ENCODE measurements around the gene VAV3.

The VAV3 gene

GRCh38 chr1:107555578-107555977 is 409.4 kb downstream of the VAV3 start:
- no peak overlapping the region for H3K9ac ChIP-seq (ENCODE audit: low read length in 2 of 2)
- H3K9me3 ChIP-seq (ENCODE audit: control insufficient read depth in 2 of 2, low read length in 2 of 2) = no peaks in the 10 kb centered on the region
- H3K36me3 ChIP-seq (ENCODE audit: control insufficient read depth in 2 of 2, insufficient read depth in 2 of 2, low read length in 2 of 2) = no peaks in the 10 kb centered on the region
- H3K4me3 ChIP-seq (ENCODE audit: low read length in 2 of 2) = no peak overlapping the region
- H3K4me1 ChIP-seq (ENCODE audit: control insufficient read depth, insufficient read depth, low read length) = peaks cover 12% of the 10 kb centered on the region
- no peak overlapping the region for H3K27ac ChIP-seq (ENCODE audit: low read length)
- no peaks in the 10 kb centered on the region for H3K27me3 ChIP-seq (ENCODE audit: control insufficient read depth in 1 of 2, insufficient read depth in 2 of 2, low read length in 2 of 2)

GRCh38 chr1:107552781-107553180 is 412.2 kb downstream of the VAV3 start:
- no peaks in the 10 kb centered on the region for H3K9me3 ChIP-seq (ENCODE audit: control insufficient read depth in 2 of 2, low read length in 2 of 2)
- H3K9ac ChIP-seq (ENCODE audit: low read length in 2 of 2) = no peak overlapping the region
- no peak overlapping the region for H3K27ac ChIP-seq (ENCODE audit: low read length)
- H3K27me3 ChIP-seq (ENCODE audit: control insufficient read depth in 1 of 2, insufficient read depth in 2 of 2, low read length in 2 of 2) = no peaks in the 10 kb centered on the region
- H3K4me1 ChIP-seq (ENCODE audit: control insufficient read depth, insufficient read depth, low read length) = peaks cover 12% of the 10 kb centered on the region
- H3K36me3 ChIP-seq (ENCODE audit: control insufficient read depth in 2 of 2, insufficient read depth in 2 of 2, low read length in 2 of 2) = no peaks in the 10 kb centered on the region
- H3K4me3 ChIP-seq (ENCODE audit: low read length in 2 of 2) = no peak overlapping the region

GRCh38 chr1:107551456-107551855 is 413.5 kb downstream of the VAV3 start:
- Histone ChIP-seq H3K4me1 (ENCODE audit: control insufficient read depth, insufficient read depth, low read length) (peaks cover 5% of the 10 kb centered on the region), H3K27me3 (ENCODE audit: control insufficient read depth in 1 of 2, insufficient read depth in 2 of 2, low read length in 2 of 2) (no peaks in the 10 kb centered on the region), H3K27ac (ENCODE audit: low read length) (no peak overlapping the region), H3K4me3 (ENCODE audit: low read length in 2 of 2) (no peak overlapping the region), H3K9me3 (ENCODE audit: control insufficient read depth in 2 of 2, low read length in 2 of 2) (no peaks in the 10 kb centered on the region), H3K36me3 (ENCODE audit: control insufficient read depth in 2 of 2, insufficient read depth in 2 of 2, low read length in 2 of 2) (no peaks in the 10 kb centered on the region), H3K9ac (ENCODE audit: low read length in 2 of 2) (no peak overlapping the region)

GRCh38 chr1:107550358-107550757 is 414.6 kb downstream of the VAV3 start:
- no peaks in the 10 kb centered on the region for H3K4me1 ChIP-seq (ENCODE audit: control insufficient read depth, insufficient read depth, low read length)
- no peak overlapping the region for H3K27ac ChIP-seq (ENCODE audit: low read length)
- no peaks in the 10 kb centered on the region for H3K36me3 ChIP-seq (ENCODE audit: control insufficient read depth in 2 of 2, insufficient read depth in 2 of 2, low read length in 2 of 2)
- no peaks in the 10 kb centered on the region for H3K9me3 ChIP-seq (ENCODE audit: control insufficient read depth in 2 of 2, low read length in 2 of 2)
- no peaks in the 10 kb centered on the region for H3K27me3 ChIP-seq (ENCODE audit: control insufficient read depth in 1 of 2, insufficient read depth in 2 of 2, low read length in 2 of 2)
- H3K4me3 ChIP-seq (ENCODE audit: low read length in 2 of 2) = no peak overlapping the region
- H3K9ac ChIP-seq (ENCODE audit: low read length in 2 of 2) = no peak overlapping the region

GRCh38 chr1:107549152-107549810 is 415.7 kb downstream of the VAV3 start:
- Histone ChIP-seq H3K4me3 (ENCODE audit: low read length in 2 of 2) (no peak overlapping the region), H3K9ac (ENCODE audit: low read length in 2 of 2) (no peak overlapping the region), H3K4me1 (ENCODE audit: control insufficient read depth, insufficient read depth, low read length) (no peaks in the 10 kb centered on the region), H3K9me3 (ENCODE audit: control insufficient read depth in 2 of 2, low read length in 2 of 2) (no peaks in the 10 kb centered on the region), H3K36me3 (ENCODE audit: control insufficient read depth in 2 of 2, insufficient read depth in 2 of 2, low read length in 2 of 2) (no peaks in the 10 kb centered on the region), H3K27ac (ENCODE audit: low read length) (no peak overlapping the region), H3K27me3 (ENCODE audit: control insufficient read depth in 1 of 2, insufficient read depth in 2 of 2, low read length in 2 of 2) (no peaks in the 10 kb centered on the region)

GRCh38 chr1:107548276-107548675 is 416.7 kb downstream of the VAV3 start:
- Histone ChIP-seq H3K9me3 (ENCODE audit: control insufficient read depth in 2 of 2, low read length in 2 of 2) (no peaks in the 10 kb centered on the region), H3K4me3 (ENCODE audit: low read length in 2 of 2) (no peak overlapping the region), H3K27me3 (ENCODE audit: control insufficient read depth in 1 of 2, insufficient read depth in 2 of 2, low read length in 2 of 2) (no peaks in the 10 kb centered on the region), H3K4me1 (ENCODE audit: control insufficient read depth, insufficient read depth, low read length) (no peaks in the 10 kb centered on the region), H3K9ac (ENCODE audit: low read length in 2 of 2) (no peak overlapping the region), H3K36me3 (ENCODE audit: control insufficient read depth in 2 of 2, insufficient read depth in 2 of 2, low read length in 2 of 2) (no peaks in the 10 kb centered on the region), H3K27ac (ENCODE audit: low read length) (no peak overlapping the region)

GRCh38 chr1:107547363-107548155 is 417.4 kb downstream of the VAV3 start:
- H3K27ac ChIP-seq (ENCODE audit: low read length) = no peak overlapping the region
- H3K4me3 ChIP-seq (ENCODE audit: low read length in 2 of 2) = no peak overlapping the region
- H3K27me3 ChIP-seq (ENCODE audit: control insufficient read depth in 1 of 2, insufficient read depth in 2 of 2, low read length in 2 of 2) = no peaks in the 10 kb centered on the region

GRCh38 chr1:107546576-107546975 is 418.4 kb downstream of the VAV3 start:
- Histone ChIP-seq H3K4me1 (ENCODE audit: control insufficient read depth, insufficient read depth, low read length) (no peaks in the 10 kb centered on the region), H3K9me3 (ENCODE audit: control insufficient read depth in 2 of 2, low read length in 2 of 2) (no peaks in the 10 kb centered on the region)

More at GRCh38 chr1:107547363-107548155, 417.4 kb downstream of the VAV3 start:
- H3K9me3 ChIP-seq (ENCODE audit: control insufficient read depth in 2 of 2, low read length in 2 of 2) = no peaks in the 10 kb centered on the region
- H3K4me1 ChIP-seq (ENCODE audit: control insufficient read depth, insufficient read depth, low read length) = no peaks in the 10 kb centered on the region
- no peaks in the 10 kb centered on the region for H3K36me3 ChIP-seq (ENCODE audit: control insufficient read depth in 2 of 2, insufficient read depth in 2 of 2, low read length in 2 of 2)
- H3K9ac ChIP-seq (ENCODE audit: low read length in 2 of 2) = no peak overlapping the region

GRCh38 chr1:107545879-107546278 is 419.1 kb downstream of the VAV3 start:
- Histone ChIP-seq H3K27ac (ENCODE audit: low read length) (no peak overlapping the region), H3K4me3 (ENCODE audit: low read length in 2 of 2) (no peak overlapping the region), H3K36me3 (ENCODE audit: control insufficient read depth in 2 of 2, insufficient read depth in 2 of 2, low read length in 2 of 2) (no peaks in the 10 kb centered on the region), H3K9ac (ENCODE audit: low read length in 2 of 2) (no peak overlapping the region), H3K9me3 (ENCODE audit: control insufficient read depth in 2 of 2, low read length in 2 of 2) (no peaks in the 10 kb centered on the region), H3K4me1 (ENCODE audit: control insufficient read depth, insufficient read depth, low read length) (no peaks in the 10 kb centered on the region), H3K27me3 (ENCODE audit: control insufficient read depth in 1 of 2, insufficient read depth in 2 of 2, low read length in 2 of 2) (no peaks in the 10 kb centered on the region)

More at GRCh38 chr1:107546576-107546975, 418.4 kb downstream of the VAV3 start:
- H3K4me3 ChIP-seq (ENCODE audit: low read length in 2 of 2) = no peak overlapping the region
- no peaks in the 10 kb centered on the region for H3K36me3 ChIP-seq (ENCODE audit: control insufficient read depth in 2 of 2, insufficient read depth in 2 of 2, low read length in 2 of 2)
- H3K27ac ChIP-seq (ENCODE audit: low read length) = no peak overlapping the region
- no peaks in the 10 kb centered on the region for H3K27me3 ChIP-seq (ENCODE audit: control insufficient read depth in 1 of 2, insufficient read depth in 2 of 2, low read length in 2 of 2)
- H3K9ac ChIP-seq (ENCODE audit: low read length in 2 of 2) = no peak overlapping the region

GRCh38 chr1:107545056-107545577 is 419.9 kb downstream of the VAV3 start:
- H3K27ac ChIP-seq (ENCODE audit: low read length) = no peak overlapping the region
- H3K4me1 ChIP-seq (ENCODE audit: control insufficient read depth, insufficient read depth, low read length) = no peaks in the 10 kb centered on the region
- H3K36me3 ChIP-seq (ENCODE audit: control insufficient read depth in 2 of 2, insufficient read depth in 2 of 2, low read length in 2 of 2) = no peaks in the 10 kb centered on the region
- no peaks in the 10 kb centered on the region for H3K27me3 ChIP-seq (ENCODE audit: control insufficient read depth in 1 of 2, insufficient read depth in 2 of 2, low read length in 2 of 2)
- no peaks in the 10 kb centered on the region for H3K9me3 ChIP-seq (ENCODE audit: control insufficient read depth in 2 of 2, low read length in 2 of 2)
- no peak overlapping the region for H3K9ac ChIP-seq (ENCODE audit: low read length in 2 of 2)
- no peak overlapping the region for H3K4me3 ChIP-seq (ENCODE audit: low read length in 2 of 2)

- no peak overlapping the region for H3K9ac ChIP-seq (ENCODE audit: low read length in 2 of 2)
- no peaks in the 10 kb centered on the region for H3K27me3 ChIP-seq (ENCODE audit: control insufficient read depth in 1 of 2, insufficient read depth in 2 of 2, low read length in 2 of 2)
Measured at GRCh38 chr1:107544285-107544684, 420.7 kb downstream of the VAV3 start.

More at GRCh38 chr1:107544285-107544684, 420.7 kb downstream of the VAV3 start:
- Histone ChIP-seq H3K27ac (ENCODE audit: low read length) (no peak overlapping the region), H3K4me1 (ENCODE audit: control insufficient read depth, insufficient read depth, low read length) (no peaks in the 10 kb centered on the region), H3K36me3 (ENCODE audit: control insufficient read depth in 2 of 2, insufficient read depth in 2 of 2, low read length in 2 of 2) (no peaks in the 10 kb centered on the region), H3K9me3 (ENCODE audit: control insufficient read depth in 2 of 2, low read length in 2 of 2) (peaks cover 0 to 3% of the 10 kb centered on the region in 2 donors), H3K4me3 (ENCODE audit: low read length in 2 of 2) (no peak overlapping the region)
